ENCODE data around the gene IFI27L1.

GRCh38 chr14:94121485-94121884 lies 40.4 kb downstream of the IFI27L1 start:
- TF ChIP-seq, protein P1, sequence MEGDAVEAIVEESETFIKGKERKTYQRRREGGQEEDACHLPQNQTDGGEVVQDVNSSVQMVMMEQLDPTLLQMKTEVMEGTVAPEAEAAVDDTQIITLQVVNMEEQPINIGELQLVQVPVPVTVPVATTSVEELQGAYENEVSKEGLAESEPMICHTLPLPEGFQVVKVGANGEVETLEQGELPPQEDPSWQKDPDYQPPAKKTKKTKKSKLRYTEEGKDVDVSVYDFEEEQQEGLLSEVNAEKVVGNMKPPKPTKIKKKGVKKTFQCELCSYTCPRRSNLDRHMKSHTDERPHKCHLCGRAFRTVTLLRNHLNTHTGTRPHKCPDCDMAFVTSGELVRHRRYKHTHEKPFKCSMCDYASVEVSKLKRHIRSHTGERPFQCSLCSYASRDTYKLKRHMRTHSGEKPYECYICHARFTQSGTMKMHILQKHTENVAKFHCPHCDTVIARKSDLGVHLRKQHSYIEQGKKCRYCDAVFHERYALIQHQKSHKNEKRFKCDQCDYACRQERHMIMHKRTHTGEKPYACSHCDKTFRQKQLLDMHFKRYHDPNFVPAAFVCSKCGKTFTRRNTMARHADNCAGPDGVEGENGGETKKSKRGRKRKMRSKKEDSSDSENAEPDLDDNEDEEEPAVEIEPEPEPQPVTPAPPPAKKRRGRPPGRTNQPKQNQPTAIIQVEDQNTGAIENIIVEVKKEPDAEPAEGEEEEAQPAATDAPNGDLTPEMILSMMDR (IDR thresholded peaks at IDR 0.05): no peak
- TF ChIP-seq EZH2 (IDR thresholded peaks at IDR 0.05; ENCODE audit: borderline replicate concordance, insufficient read depth, low read depth, low read length, poor library complexity, severe bottlenecking): no peak

All from B cell (primary cell).